Measurements from ENCODE around the gene AFAP1. TPM values are rescaled to one million over a fixed set of nuclear protein-coding genes. Genes with fewer than 3 reads are reported as not detected.

Gene AFAP1
- polyA plus RNA-seq, 4 donors, result 21.6 to 28.3 (median 23.6) TPM

DNA sequence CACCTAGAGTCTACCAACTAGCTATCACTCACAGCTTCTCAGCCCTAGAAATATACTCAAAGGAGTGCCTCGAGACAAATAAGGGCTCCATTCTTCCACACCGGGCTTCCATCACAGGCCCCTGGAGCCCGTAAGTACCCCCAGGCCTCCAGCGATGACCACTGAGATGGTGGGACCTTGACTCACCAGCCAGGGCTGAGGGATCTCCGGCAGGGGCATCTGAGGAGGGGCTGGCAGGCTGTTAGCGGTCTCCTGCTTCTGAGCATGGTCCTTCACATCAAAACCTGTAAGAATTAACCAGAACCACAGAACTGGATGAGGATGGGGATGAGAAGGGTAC, 71.3 kb downstream of the AFAP1 start:
- no peak for DNase-seq (ENCODE audit: low read depth in 4 of 4, low spot score in 3 of 4)

DNA sequence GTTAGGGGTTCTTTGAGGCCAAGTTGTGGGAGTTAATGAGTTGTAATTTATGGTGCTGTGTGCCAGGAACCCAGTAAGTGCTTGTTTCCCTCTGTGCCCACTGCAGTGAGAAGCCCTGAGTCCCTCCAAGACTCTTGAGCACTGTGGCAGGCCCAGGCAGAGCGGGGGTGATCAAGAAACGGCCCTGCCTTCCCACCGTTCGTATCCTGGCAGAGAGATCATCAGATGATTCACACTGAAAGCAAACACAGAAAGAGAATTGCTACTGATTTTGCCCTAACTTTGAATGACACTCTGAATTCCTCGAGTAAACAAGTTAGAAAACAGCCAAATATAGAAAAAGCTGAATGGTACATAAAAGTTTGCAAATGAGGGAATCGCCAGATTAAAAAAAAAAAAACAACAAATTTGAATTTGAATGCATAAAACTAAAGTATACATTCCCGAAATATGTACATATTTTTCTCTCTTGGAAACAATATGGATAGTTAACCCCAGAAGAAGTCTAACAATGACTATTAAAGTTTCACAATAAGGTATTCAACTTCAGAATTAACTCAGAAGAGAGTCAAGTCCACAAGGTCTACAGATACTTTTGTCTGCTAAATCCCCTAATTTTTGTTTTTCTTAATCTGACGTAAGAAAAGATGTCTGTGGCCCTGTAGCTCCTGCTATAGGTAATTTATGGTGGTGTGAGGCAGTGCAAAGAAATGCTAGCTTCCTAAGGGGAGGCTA, 71.8 kb downstream of the AFAP1 start:
- DNase-seq (ENCODE audit: low read depth in 4 of 4, low spot score in 3 of 4), result no peak

DNA sequence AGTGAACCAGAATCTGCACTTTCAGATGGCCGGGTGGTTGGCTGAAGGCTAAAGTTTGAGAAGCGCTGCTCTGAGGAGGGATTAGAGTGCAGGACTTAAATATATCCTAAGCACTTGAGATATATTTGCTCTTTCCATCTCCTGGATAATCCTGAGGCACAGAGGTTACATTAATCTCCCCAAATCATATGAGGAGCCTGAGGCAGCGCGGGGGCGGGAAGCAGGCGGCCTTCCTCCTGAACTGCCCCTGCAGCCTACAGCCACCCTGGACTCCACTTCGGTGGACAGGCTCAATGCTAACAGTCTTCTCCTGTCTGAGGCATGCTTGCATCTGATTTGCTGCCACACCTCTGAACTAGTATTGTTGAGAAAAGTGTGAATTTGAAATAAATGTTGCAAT, 72.5 kb downstream of the AFAP1 start:
- DNase-seq (ENCODE audit: low read depth in 4 of 4, low spot score in 3 of 4), result no peak

GRCh38 chr4:7865533-7865932, 74.1 kb downstream of the AFAP1 start:
- DNase-seq (ENCODE audit: low read depth in 4 of 4, low spot score in 3 of 4), result no peak

DNA sequence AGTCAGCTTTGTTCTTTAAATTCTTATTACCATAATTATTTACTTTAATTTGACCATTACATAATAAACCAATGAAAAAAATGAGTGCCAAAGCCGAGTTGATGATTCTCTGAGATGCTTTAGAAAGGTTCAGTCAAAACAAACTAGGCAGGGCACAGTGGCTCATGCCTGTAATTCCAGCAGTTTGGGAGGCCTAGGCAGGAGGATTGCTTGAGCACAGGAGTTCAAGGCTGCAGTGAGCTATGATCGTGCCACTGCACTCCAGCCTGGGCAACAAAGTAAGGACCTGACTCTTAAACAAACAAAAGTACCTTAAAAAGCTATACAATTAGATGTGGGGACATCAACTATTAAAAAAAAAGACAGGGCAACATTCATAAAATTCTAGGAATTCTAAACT, 75.0 kb downstream of the AFAP1 start:
- DNase-seq (ENCODE audit: low read depth in 4 of 4, low spot score in 3 of 4), result no peak

- no peak for DNase-seq (ENCODE audit: low read depth in 4 of 4, low spot score in 3 of 4)
These were observed 75.6 kb downstream of the AFAP1 start for GRCh38 chr4:7863911-7864681.

DNA sequence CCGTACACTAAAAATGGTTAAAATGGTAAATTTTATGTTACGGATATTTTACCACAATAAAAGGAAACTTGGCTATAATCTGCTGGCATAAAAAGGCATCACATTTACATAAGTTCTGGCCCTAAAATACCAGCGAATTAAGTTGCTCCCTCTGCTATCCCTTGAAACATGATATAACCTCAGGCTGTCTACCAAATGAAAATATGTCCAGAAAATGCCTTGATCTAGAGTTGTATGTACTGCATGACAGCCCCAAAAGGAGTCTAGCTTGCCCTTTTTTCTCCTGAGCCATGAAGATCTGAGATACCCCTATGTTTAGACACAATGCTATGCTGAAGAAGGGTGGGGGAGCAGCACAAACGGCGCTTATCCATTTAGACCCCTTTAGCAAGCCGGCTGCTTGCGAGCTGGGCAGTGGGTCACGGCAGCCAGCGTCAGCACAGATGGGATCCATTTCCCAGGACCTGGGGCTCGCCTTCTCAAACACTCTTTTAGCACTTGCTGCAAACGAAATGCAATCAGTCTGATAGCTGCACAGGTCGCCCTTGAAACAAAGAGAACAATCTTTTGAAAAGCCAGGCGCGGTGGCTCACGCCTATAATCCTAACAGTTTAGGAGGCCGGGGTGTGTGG, 77.0 kb downstream of the AFAP1 start:
- no peak for DNase-seq (ENCODE audit: low read depth in 4 of 4, low spot score in 3 of 4)

DNA sequence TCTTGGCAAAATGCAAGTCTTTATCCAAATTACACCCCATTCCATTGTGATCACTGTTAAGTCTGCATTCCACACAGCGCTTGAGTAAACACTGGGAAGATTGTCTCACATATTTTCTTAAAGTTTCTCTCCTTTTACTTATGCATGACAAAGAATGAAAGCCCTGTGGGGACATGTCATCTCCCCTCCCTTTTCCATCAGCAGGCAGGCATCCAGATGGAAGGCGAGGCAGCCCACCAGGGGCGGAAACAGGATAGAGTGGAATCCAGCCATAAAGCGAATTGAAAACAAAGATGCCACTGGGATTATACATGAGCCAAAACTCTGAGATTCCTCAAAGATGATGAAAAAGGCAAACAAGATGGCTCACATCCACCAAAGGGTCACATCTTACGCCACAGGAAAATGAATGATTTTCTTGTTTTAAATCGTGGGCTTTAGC, 78.2 kb downstream of the AFAP1 start:
- DNase-seq (ENCODE audit: low read depth in 4 of 4, low spot score in 3 of 4), result no peak

DNA sequence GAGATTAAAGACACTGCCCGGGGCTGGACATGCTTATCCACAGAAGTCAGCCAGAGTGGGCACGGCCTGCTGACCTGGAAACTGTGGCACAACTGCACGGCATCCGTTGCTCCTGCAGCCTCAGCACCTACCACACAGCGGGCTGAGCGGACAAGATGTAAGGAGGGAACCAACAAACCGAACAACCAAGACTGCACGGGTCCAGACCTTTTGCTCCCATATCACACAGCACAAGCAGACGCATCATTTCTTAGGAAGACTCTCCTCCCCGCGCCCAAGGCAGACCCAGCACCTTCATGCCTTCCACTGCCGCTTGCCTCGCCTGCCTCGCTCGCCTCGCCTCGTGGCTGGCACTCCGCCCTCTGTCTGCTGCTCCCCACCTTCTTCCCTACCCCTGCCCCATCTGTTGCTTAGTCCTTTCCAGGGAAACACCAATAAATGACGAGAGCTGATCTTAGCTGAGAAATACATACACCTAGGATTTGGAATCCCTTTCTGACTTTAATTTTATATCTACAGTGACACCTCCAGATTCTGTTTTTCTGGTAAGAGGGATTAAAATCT, 79.0 kb downstream of the AFAP1 start:
- no peak for DNase-seq (ENCODE audit: low read depth in 4 of 4, low spot score in 3 of 4)

- no peak for DNase-seq (ENCODE audit: low read depth in 4 of 4, low spot score in 3 of 4)
These were observed 80.3 kb downstream of the AFAP1 start for GRCh38 chr4:7859326-7859725.

- no peak for DNase-seq (ENCODE audit: low read depth in 4 of 4, low spot score in 3 of 4)
These were observed 81.2 kb downstream of the AFAP1 start for GRCh38 chr4:7858498-7858897.

DNA sequence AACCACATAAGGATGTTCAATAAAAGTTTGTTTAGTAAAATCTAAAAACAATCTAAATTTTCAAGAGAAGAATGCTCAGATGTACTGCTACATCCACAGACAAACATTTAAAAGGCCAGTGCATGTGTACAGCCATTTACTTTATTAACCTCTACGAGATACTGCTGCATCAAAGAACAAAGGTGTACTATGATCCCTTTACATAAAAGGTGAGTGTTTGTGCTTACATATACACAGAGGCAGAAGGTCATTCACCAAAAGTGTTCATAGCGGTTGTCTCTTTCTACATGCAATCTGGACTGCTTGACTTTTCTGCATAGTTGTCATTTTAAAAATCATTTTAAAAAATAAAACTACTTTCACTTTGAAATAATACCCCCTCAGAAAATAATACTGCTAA, 81.7 kb downstream of the AFAP1 start:
- DNase-seq (ENCODE audit: low read depth in 4 of 4, low spot score in 3 of 4), result no peak

DNA sequence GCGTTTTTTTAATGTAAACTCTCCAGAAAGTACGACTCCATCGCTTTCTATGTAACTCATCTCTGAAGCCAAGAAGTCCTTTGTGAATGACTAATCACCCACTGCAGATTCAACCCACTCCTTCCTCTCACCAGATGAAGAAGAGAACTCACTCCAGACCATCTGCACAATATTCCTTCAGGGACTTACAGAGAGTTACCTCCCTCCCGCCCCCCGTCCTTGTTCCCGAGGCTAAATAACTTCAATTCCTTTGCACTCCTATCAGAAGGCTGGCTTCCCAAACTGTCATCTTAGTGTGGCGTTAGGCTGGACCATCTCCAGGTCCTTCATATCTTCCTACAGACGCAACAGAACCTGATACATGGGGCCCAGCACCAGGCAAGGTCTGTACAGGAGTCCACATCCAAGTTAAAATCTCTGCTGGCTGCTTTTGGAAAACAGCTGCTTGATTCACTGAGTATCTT, 82.4 kb downstream of the AFAP1 start:
- no peak for DNase-seq (ENCODE audit: low read depth in 4 of 4, low spot score in 3 of 4)

DNA sequence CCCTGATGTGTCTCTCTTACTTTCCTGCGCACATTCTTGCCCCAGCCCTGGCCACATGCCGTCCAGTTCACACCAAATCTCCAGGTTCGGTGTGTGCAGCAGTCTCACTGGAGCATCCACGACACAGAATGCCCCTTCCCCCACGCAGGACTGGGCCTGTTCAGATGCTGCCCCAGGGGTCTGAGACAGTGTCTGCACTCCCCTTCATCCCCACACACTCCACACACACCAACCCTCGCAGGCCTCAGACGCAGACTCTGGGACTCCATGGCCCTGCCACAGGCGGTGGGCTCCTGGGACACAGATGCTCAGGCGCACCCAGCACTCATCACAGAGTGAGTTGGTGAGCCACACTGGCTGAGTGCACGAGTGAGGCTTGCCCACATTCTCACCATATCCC, 83.9 kb downstream of the AFAP1 start:
- DNase-seq (ENCODE audit: low read depth in 4 of 4, low spot score in 3 of 4), result no peak

- no peak for DNase-seq (ENCODE audit: low read depth in 4 of 4, low spot score in 3 of 4)
These were observed 84.8 kb downstream of the AFAP1 start for GRCh38 chr4:7854697-7855370.

DNA sequence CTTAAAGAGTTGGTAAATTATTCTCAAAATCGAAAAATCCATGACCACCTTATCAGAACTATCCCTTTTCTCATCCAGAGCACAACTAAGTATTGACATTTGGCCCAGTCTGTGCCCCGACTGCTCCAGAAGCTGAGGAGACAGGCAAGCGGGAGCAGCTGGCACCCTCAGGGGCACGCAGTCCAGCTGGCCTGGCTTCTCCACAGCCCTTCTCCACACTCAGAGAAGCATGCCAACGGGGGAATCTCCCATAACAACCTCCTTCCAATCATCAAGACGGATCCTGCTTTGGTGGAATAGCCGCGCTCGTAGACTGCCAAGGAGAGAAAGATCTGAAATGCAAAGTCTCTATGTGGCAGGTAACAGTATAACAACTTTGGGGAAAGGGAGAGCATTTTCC, 85.4 kb downstream of the AFAP1 start:
- DNase-seq (ENCODE audit: low read depth in 4 of 4, low spot score in 3 of 4), result no peak

DNA sequence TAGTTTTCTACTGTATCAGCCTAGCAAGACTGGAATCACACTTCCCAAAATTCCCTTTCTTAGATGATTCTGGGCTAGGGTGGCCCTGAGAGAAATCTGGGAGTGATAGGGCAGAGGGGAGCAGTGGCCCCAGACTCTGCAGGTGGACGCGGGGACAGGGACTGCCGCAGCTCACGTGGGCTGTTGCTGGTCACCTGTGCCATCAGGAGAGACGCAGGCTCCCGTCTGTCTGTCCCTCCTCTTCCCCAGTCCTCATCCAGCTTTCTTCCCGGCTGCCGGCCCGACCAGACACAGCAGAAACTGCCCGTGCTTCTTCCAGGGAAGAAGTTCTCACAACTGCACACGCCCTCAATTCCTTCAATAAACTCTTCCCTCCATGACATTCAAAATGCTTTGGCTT, 86.4 kb downstream of the AFAP1 start:
- DNase-seq (ENCODE audit: low read depth in 4 of 4, low spot score in 3 of 4), result no peak

DNA sequence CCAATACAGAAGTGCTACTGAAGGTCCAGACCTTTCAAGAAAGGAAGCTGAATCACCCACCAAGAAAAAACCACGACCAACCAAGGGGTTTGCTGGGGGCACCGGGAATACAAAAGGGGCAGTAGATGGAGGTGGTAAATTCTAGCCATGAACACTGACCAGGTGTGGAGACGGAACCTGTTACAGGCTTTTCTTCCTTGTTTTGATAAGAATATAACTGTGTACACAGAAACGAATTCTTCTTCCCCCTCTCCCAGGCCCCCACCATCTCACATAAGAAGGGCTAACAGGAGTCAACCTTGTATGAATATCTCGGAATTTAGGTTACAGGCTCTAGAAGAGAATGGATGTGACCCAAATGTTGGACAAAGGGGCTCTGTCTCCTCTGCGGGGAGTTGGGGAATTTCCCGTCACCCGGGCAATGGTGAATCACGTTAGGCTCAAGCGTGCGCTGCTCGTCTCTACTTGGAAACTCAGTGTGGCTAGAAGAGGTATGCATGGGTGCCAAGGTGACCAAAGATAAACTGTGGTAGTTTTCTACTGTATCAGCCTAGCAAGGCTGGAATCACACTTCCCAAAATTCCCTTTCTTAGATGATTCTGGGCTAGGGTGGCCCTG, 87.0 kb downstream of the AFAP1 start:
- no peak for DNase-seq (ENCODE audit: low read depth in 4 of 4, low spot score in 3 of 4)

DNA sequence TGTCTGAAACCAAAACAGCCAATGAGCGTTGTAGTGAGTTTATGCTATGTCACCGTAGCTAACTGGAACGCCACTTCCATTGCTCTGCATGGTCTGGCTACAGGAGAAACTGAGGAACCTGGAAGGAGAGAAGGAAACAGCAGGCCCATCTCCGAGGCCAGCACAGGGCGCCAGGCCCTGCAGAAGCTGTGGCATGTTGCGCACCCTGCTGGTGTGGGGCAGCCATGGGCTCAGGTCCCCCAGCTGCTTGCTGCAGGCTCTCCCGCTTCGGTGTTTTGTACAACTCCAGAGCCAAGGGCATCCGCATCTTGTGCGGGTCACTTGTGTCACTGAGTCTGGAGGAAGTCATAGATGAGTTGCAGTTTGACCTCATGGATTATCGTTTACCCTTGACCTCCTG, 89.2 kb downstream of the AFAP1 start:
- DNase-seq (ENCODE audit: low read depth in 4 of 4, low spot score in 3 of 4), result no peak

DNA sequence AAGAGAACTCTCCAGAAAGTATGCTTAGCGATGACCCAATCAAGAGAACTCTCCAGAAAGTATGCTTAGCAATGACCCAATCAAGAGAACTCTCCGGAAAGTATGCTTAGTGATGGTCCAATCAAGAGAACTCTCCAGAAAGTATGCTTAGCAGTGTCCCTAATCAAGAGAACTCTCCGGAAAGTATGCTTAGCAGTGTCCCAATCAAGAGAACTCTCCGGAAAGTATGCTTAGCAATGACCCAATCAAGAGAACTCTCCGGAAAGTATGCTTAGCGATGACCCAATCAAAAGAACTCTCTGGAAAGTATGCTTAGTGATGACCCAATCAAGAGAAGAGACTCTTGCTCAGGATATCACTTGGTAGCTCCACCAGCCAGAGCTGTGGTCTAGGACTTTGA, 92.5 kb downstream of the AFAP1 start:
- no peak for DNase-seq (ENCODE audit: low read depth in 4 of 4, low spot score in 3 of 4)

Data from right renal pelvis (tissue), 4 donors.